HG02623 (cell line): ENCODE data around the gene SLC35A4.
"Not testable (repeated sequence)": the region's sequence is repeated elsewhere in the genome, so short reads cannot be mapped to it uniquely, and the experiment has no call there.

ENCODE experiments used
- ATAC-seq: cut with Tn5 transposase; IDR thresholded peaks from one replicate; pipeline ENCODE4 v1.9.1; 2021; ENCODE audit warnings: moderate library complexity; ENCODE audit not compliant: unreplicated experiment

The SLC35A4 gene

DNA sequence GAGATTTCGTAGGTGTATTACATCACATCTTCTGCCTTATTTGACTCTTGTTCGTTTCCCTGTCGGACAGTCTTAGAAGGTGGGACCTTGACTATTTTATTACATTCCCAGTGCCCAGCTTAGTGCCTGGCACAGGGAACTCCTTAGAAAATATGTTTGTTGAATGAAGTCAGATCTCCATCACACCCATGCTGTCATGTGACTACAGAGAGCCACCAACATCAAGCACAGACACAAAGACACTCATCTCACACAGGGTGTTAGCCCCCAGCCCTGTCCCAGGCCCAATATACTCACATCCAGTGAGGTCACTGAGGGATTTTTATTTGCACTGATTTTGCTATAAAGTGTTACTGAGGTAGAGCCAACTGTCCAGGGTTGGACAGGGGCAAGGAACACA lies 6.7 kb upstream of the SLC35A4 start:
- ATAC-seq: no peak

DNA sequence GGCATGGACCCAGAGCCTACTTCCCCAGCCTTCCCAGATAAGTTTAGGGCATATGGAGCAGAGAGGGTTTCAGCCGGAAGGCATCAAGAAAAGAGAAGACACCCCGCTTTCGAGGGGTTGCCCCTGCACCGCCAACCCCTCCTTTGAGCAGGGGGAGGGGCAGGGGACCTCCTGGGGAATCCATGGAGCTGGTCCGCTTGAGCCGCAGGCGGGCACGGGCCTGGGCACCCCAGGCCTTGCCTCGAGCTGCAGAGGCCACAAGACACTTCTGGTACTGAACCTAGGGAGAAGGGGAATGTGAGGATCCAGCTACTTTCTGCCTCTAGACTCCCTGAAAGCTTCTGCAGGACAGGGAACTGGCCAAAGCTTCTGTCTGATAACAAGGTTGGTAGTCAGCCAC lies 6.1 kb upstream of the SLC35A4 start:
- no peak for ATAC-seq

DNA sequence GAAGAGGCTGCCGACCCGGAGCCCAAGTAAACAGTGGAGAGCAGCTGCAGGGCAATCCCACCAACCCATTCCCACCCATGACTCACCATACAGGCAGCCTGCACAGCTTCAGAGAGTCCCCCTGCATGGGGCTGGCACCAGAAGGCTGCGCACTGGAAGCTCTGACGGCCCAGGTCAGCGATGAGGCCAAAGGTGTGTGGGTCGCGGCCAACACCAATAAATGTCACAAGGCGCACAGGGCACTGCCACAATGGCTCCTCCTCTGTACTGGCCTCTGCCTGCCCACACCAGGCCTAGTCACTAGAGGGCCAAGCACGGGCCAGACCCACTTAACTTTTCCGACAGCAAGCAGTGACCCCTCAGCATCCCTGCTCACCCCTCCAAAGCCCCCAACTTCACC lies 4.4 kb upstream of the SLC35A4 start:
- ATAC-seq: no peak

DNA sequence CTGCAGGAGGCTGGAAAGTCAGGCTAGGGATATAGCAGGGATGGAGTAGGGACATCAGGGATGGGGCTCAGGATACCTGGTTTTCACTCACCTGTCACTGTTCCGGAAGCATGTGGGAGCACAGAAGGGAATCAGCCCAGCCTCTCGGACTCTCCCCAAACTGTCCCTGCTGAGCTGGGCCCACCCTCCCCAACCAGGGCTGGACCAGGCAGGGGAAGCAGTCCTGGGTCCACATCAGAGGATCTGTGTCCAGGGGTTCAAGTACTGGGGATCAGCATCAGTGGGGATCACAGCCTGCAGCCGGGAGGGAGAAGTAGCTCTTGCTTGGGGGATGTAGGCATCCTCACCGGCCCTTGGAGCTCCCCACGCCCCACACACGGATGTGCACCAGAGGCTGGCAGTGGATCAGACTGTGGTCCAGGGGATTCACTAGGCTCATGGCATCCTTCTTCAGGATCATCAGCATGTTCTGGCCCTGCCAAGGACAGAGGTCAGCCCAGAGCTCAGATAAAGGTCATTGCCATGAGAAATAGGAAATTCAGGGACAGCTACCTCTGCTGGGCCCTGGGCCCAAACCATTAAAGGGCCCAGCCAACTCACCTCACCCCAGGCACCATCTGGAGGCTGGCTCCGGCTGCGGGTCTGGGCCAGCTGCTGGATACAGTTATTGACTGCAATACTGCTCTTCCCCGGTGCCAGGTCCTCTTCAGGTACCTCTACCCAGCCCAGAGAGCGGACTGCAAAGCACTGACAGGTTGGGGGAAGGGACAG lies 2.7 kb upstream of the SLC35A4 start:
- ATAC-seq: no peak

DNA sequence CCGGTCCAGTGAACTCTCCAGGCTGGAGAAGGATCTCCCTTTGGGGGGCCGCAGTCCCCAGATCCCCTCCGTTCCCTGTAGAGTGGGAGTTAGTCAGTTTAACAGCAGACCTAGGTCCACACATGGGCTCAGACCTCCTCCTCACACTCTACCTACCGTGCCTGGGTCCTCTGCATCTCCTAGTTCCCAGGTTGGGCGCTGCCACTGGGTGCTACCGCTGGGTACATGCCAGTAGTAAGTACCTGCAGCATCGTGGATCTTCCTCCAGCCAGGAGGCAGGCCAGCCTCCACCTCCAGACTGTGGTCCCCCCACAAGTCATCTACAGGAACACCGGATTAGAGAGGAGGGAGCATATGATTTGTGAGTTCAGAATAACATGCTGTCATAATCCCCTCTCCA lies 1.0 kb upstream of the SLC35A4 start:
- no peak for ATAC-seq

DNA sequence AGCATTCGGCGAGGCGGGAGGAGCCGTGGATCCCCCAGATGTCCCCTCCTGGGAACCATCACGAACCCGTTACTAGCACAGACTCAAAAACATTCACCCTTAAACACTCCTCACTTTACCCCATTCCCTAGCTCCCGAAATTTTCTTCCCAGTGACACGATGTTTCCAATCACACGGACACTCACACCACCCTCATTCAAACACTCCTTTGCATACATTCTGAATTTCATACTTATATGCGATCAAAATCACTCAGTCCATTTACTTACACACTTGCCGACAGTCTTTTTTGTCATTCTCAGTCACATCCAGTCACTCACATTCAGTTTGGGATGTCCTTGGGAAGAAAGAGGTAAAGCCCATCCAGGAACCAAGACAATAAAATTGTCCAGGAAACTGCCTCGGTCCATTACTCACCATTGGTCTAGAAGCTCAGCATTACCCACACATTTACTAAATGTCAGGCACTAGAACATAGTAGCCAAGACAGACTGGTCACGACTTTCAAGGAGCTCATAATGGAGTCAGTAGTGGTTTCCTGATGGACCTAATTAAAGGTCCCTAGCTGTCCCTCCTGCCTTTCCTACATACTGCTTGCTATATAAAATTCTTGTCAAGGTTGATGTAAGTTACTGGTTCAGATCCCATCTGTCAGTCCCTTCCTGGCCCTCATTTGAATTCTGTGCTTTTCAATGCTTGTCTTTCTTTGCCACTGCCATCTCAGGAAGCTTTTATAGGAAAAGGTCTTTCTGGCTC lies 574 bp downstream of the SLC35A4 start:
- peak; percentile 6 for ATAC-seq

DNA sequence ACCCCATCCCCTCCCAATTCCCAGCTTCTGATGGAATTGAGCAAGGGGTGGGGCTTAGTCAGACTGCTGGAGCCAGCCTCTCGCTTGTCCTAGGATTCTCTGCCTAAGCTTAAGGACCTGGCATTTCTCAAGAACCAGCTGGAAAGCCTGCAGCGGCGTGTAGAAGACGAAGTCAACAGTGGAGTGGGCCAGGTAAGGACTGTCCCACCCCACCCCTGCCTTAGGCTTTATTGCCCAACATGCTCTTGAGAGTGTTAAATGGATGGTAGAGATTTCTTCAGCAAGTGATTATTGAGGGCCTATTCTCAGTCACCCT lies 1.1 kb downstream of the SLC35A4 start:
- ATAC-seq: no peak

DNA sequence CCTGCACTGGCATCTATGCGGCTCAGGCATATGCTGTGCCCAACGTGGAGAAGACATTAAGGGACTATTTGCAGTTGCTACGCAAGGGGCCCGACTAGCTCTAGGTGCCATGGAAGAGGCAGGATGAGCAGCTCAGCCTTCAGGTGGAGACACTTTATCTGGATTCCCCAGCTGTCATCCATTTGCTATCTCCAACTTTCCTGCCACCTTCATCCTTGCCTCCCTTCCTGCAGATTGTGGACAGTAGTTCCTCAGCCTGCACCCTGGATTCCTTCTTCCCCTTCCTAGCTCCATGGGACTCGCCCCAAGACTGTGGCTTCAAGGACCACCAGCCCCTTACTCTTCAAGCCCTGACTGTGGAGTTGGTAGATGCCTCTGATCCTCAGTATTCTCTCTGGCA lies 2.0 kb downstream of the SLC35A4 start:
- no peak for ATAC-seq

DNA sequence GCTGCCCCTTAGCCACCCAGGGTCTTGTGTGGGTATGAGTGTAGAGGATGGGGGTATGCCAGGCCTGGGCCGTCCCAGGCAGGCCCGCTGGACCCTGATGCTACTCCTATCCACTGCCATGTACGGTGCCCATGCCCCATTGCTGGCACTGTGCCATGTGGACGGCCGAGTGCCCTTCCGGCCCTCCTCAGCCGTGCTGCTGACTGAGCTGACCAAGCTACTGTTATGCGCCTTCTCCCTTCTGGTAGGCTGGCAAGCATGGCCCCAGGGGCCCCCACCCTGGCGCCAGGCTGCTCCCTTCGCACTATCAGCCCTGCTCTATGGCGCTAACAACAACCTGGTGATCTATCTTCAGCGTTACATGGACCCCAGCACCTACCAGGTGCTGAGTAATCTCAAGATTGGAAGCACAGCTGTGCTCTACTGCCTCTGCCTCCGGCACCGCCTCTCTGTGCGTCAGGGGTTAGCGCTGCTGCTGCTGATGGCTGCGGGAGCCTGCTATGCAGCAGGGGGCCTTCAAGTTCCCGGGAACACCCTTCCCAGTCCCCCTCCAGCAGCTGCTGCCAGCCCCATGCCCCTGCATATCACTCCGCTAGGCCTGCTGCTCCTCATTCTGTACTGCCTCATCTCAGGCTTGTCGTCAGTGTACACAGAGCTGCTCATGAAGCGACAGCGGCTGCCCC lies 2.6 kb downstream of the SLC35A4 start:
- no peak for ATAC-seq

DNA sequence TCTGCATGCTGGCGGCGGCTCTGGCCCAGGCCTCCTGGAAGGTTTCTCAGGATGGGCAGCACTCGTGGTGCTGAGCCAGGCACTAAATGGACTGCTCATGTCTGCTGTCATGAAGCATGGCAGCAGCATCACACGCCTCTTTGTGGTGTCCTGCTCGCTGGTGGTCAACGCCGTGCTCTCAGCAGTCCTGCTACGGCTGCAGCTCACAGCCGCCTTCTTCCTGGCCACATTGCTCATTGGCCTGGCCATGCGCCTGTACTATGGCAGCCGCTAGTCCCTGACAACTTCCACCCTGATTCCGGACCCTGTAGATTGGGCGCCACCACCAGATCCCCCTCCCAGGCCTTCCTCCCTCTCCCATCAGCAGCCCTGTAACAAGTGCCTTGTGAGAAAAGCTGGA lies 3.2 kb downstream of the SLC35A4 start:
- ATAC-seq: no peak

DNA sequence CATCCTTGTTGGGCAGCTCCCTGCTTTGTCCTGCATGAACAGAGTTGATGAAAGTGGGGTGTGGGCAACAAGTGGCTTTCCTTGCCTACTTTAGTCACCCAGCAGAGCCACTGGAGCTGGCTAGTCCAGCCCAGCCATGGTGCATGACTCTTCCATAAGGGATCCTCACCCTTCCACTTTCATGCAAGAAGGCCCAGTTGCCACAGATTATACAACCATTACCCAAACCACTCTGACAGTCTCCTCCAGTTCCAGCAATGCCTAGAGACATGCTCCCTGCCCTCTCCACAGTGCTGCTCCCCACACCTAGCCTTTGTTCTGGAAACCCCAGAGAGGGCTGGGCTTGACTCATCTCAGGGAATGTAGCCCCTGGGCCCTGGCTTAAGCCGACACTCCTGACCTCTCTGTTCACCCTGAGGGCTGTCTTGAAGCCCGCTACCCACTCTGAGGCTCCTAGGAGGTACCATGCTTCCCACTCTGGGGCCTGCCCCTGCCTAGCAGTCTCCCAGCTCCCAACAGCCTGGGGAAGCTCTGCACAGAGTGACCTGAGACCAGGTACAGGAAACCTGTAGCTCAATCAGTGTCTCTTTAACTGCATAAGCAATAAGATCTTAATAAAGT lies 3.9 kb downstream of the SLC35A4 start:
- ATAC-seq: no peak

DNA sequence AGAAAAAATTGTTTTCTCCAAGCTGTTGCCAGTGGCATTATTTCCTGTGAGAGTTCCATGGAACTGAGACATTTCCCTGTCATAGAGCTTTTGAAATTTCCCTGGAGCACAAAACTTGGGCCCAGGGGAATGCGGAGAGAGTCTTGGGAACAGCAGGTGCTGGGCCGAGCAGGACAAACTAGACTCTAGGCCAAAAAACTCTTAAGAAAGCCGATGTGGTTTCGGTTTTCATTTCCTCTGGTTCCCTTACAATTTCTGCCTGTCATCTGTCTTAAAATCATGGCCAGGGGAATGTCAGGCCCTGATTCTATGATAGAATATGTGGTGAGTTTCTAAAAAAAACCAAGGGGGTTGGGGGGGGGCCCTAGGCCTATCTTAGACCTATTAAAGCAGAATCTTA lies 4.6 kb downstream of the SLC35A4 start:
- ATAC-seq: no peak

DNA sequence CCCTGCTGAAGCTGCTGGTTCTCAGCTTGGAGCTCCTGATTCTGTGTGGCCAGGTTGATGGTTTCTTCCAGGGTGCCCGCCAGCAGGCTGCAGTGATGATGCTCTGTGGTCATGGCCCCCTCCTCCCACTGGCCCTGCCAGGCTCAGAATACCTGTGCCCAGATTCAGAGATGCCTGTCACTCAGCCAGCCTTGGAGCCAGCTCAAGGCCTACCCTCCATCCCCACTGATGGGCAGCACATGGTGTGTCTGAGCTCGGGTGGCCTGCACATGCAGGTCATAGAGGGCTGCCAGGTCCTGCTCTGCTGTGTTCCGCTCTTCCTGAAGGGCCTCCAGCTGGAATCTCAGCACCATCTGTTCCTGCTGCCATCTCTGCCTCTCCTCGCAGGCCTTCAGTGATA lies 5.4 kb downstream of the SLC35A4 start:
- ATAC-seq: no peak

DNA sequence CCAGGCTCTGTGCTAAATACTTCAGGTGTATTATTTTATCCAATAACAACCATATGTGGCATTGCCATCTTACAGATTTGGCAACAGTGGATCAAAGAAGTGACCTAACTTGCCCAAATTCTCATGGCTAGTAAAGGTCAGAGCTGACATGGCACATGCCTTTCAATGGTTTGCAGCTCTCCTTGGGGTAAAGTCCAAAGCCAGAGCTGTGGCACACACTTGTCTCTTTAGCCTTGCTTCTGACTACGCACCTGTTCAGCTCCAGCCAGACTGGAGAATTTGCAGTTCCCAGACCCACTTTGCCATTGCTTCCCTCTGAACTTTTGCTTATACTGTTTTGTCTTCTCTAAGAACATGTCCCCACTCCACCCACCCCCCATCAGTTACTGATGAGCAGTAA lies 5.9 kb downstream of the SLC35A4 start:
- no peak for ATAC-seq

DNA sequence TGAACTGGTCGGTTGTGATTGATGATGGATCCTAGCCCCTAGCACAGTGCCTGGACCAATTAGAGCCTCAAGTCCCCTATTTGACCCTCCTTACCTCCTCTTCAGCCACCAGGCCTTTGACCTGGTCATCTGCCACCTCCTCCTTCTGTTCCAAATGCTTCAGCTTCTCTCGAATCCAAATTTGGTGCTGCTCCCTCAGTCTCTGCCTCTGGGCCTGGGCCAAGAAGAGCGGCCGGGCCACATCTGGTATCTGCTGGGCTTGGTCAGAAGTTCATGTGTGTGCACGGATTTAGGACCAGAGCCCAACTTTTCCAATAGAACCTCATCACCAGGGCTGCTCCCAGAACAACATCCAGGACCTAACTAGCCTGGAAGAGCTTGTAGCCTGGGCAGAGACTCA lies 6.5 kb downstream of the SLC35A4 start:
- no peak for ATAC-seq

DNA sequence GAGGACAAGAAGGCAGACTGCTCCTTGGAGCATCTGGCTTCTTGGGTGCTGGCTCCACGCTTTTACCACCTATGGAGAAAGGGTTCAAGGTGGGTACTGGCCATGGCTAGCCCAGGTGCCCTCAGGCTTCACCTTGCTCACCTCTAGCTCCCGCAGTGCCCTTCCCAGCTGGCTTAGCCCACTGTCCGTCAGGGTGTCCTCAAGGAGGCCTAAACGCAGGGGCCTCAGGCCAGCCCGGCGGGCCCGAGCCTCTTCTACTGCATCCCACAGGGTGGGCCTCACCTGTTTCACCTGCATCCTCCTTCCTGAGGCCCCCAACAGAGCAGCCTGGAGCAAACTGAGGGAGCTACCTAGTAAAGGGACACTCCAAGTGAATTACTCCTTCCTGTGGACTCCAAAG lies 9.1 kb downstream of the SLC35A4 start:
- ATAC-seq: no peak

DNA sequence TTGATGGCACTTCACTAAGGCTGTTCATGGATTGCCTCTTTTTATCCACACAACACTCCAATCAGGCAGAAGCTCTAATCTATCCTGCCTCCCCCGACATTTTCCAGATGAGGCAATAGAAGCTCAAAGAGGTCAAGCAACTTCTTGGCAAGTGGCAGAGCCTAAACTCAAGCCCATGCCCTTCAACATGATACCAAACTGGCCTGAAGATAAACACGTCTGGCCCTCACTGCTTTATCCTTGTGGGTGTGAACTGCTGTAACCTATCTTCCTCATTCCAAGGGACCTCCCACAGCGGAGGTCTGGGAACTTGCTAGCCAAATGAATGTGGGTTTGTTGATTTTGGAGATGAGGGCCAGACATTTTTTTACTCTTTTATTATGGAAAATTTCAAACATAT lies 9.5 kb downstream of the SLC35A4 start:
- no peak for ATAC-seq

DNA sequence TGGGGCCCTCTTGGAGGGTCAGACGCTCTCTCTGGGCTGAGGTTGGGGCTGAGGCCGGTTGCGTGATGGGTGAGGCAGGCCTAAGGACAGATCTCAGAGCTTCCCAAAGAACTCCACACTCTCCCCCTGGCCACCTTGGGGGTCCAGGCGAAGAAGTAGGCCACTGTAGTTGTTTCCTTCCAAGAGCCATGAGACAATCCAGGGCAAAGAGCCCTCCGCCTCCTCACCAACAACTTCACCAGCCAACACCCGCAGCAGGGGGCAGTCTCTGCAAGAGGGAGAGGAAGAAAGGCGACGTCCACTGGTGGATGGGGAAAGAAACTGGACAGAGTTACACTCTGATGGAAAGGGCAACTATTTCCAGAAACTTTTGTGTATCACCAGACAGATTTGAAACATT lies 10.7 kb downstream of the SLC35A4 start:
- no peak for ATAC-seq

DNA sequence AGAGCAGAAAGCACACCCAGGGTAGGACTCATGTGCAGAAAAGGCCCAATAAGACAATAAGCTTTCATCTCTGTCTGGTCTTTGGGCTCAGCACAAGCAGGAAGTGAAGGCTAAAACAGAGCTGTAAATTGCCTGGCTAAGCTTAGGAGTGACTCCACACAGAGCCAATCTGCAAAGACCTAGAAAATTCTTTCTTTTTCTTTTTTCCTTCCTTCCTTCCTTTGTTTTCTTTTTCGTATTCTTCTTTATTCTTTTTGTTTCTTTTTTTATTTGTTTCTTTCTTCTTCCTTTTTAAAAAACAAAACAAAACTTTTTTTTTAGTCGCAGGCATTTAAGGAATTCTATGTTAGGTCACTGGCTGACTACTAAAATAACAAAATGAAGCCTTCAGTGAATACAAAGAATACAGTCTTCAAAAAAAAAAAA lies 12.2 kb downstream of the SLC35A4 start:
- ATAC-seq: no peak

DNA sequence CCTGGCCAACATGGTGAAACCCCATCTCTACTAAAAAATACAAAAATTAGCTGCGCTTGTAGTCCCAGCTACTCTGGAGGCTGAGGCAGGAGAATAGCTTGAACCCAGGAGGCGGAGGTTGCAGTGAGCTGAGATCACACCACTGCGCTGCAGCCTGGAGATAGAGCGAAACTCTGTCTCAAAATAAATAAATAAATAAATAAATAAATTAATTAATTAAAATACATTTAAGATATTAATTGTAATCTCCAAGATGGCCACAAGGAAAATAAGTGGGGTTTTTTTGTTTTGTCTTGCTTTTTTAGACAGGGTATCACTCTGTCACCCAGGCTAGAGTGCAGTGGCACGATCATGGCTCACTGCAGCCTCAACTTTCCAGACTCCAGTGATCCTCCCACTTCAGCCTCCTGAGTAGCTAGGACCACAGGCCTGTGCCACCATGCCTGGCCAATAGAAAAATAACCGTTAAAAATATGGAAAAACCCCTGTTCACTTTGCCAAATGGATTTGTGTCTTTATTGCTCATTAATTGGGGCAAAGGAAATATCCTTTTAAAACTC lies 14.6 kb downstream of the SLC35A4 start:
- not testable (repeated sequence) for ATAC-seq

DNA sequence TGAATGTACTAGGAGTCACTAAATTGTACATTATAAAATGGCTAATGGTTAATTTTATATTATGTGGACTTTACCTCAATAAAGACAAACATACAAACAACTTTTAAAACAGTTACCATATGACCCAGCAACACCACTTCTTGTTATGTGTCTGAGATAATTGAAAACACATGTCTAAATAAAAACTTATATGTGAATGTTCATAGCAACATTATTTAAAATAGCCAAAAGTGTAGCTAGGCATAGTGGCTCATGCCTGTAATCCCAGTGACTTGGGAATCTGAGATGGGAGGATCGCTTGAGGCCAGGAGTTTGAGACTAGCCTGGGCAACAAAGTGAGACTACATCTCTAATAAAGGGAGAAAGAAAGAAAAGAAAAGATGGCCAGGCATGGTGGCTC lies 22.9 kb downstream of the SLC35A4 start:
- ATAC-seq: no peak
